ENCODE data around the gene SP2. TPM values are rescaled to one million over a fixed set of nuclear protein-coding genes. Genes with fewer than 3 reads are reported as not detected.

SP2 gene
- total RNA-seq, 1 donor from 2014 or later, result 198 TPM

GRCh38 chr17:47924785-47925677, 29.0 kb downstream of the SP2 start:
- Histone ChIP-seq H3K9me3 (no peaks in the 10 kb centered on the region), H3K36me3 (peaks cover 32 to 68% of the 10 kb centered on the region in 2 donors), H3K27me3 (no peaks in the 10 kb centered on the region), H3K4me1 (no peaks in the 10 kb centered on the region), H3K4me3 (no peak overlapping the region), H3K27ac (no peak overlapping the region)
- TF ChIP-seq CTCF (IDR thresholded peaks at IDR 0.05), result no peak
- no peak for DNase-seq (ENCODE audit: low spot score in 2 of 2)
- intact Hi-C loops (cut with DNase I), result no loop called here

- no peak for DNase-seq (ENCODE audit: low spot score in 2 of 2)
- intact Hi-C loops (cut with DNase I), result no loop called here
- peaks cover 32 to 71% of the 10 kb centered on the region in 2 donors for H3K36me3 ChIP-seq
Measured at GRCh38 chr17:47925678-47925988, 29.6 kb downstream of the SP2 start.

GRCh38 chr17:47927821-47928400, 31.9 kb downstream of the SP2 start:
- no peaks in the 10 kb centered on the region for H3K4me1 ChIP-seq
- no peak for TF ChIP-seq CTCF (IDR thresholded peaks at IDR 0.05)
- no peaks in the 10 kb centered on the region for H3K9me3 ChIP-seq
- no peak overlapping the region for H3K27ac ChIP-seq
- no peak for DNase-seq (ENCODE audit: low spot score in 2 of 2)
- H3K27me3 ChIP-seq, result no peaks in the 10 kb centered on the region
- H3K36me3 ChIP-seq, result peaks cover 31 to 64% of the 10 kb centered on the region in 2 donors
- H3K4me3 ChIP-seq, result no peak overlapping the region
- intact Hi-C loops (cut with DNase I), result no loop called here

More at GRCh38 chr17:47925678-47925988, 29.6 kb downstream of the SP2 start:
- Histone ChIP-seq H3K4me1 (no peaks in the 10 kb centered on the region), H3K4me3 (no peak overlapping the region), H3K27me3 (no peaks in the 10 kb centered on the region), H3K9me3 (no peaks in the 10 kb centered on the region), H3K27ac (no peak overlapping the region)
- TF ChIP-seq CTCF (IDR thresholded peaks at IDR 0.05), result no peak

GRCh38 chr17:47928415-47928814, 32.4 kb downstream of the SP2 start:
- Histone ChIP-seq H3K27ac (no peak overlapping the region), H3K36me3 (peaks cover 29 to 59% of the 10 kb centered on the region in 2 donors)
- intact Hi-C loops (cut with DNase I), result no loop called here

More at GRCh38 chr17:47928415-47928814, 32.4 kb downstream of the SP2 start:
- Histone ChIP-seq H3K4me1 (no peaks in the 10 kb centered on the region), H3K27me3 (no peaks in the 10 kb centered on the region), H3K9me3 (no peaks in the 10 kb centered on the region), H3K4me3 (no peak overlapping the region)
- TF ChIP-seq CTCF (IDR thresholded peaks at IDR 0.05), result no peak
- DNase-seq (ENCODE audit: low spot score in 2 of 2), result no peak

All from ascending aorta (tissue), 2 donors.